Heart right ventricle (tissue), 16 donors: Measurements from ENCODE around the gene ETV4. TPM values are rescaled to one million over a fixed set of nuclear protein-coding genes. Genes with fewer than 3 reads are reported as not detected.
A peak's percentile ranks its signal among the peaks of the same experiment; 100 is the strongest.

Experiments
- ATAC-seq, 8 donors: fragments of 200-7000 bp; cut with Tn5 transposase; one replicate each; pipeline ENCODE4 v1.9.1; 2020; ENCODE audit warnings: mild to moderate bottlenecking in 8 of 8, moderate library complexity in 8 of 8, moderate number of reproducible peaks in 1 of 8
- DNase-seq, 2 donors: peaks; one replicate each; pipeline ENCODE4 v3.0.0-alpha.2; 2020
- H3K27ac ChIP-seq, 10 donors: fragments of 200-600 bp; sonication (generic) in 2 of 10; one replicate each; pipeline versions ENCODE4 v1.5.0 to v1.8.0; 2020 to 2022; ENCODE audit warnings: mild to moderate bottlenecking in 3 of 10
- H3K27me3 ChIP-seq, 7 donors: fragments of 200-600 bp; one replicate each; pipeline ENCODE4 v1.8.0; 2021 to 2022; ENCODE audit warnings: mild to moderate bottlenecking in 2 of 7
- H3K36me3 ChIP-seq, 9 donors: fragments of 200-600 bp; sonication (generic) in 1 of 9; one replicate each; pipeline versions ENCODE4 v1.5.0 to v1.8.0; 2020 to 2022; ENCODE audit warnings: mild to moderate bottlenecking in 2 of 9
- H3K4me1 ChIP-seq, 9 donors: fragments of 200-600 bp; sonication (generic) in 1 of 9; one replicate each; pipeline versions ENCODE4 v1.5.0 to v1.8.0; 2020 to 2022; ENCODE audit warnings: mild to moderate bottlenecking in 4 of 9
- H3K4me3 ChIP-seq, 10 donors: fragments of 200-600 bp; sonication (generic) in 2 of 10; one replicate each; pipeline versions ENCODE4 v1.5.0 to v1.8.0; 2020 to 2022; ENCODE audit warnings: mild to moderate bottlenecking in 7 of 10, moderate library complexity in 2 of 10
- H3K9me3 ChIP-seq, 11 donors: fragments of 200-600 bp in 10 of 11; sonication (generic) in 2 of 11; one replicate each; pipeline versions ENCODE4 v1.5.0 to v1.8.0; 2013 to 2022; ENCODE audit warnings: mild to moderate bottlenecking in 2 of 11, control low read depth in 1 of 11, moderate library complexity in 1 of 11
- WGBS, 2 donors: extraction: QIAGEN DNeasy Blood & Tissue Kit; methylation state at CpG; one replicate each; pipeline ENCODE4 v1.1.7; 2013; ENCODE audit warnings: inconsistent platforms in 1 of 2; 5-methylcytosine and 5-hydroxymethylcytosine counted together
- intact Hi-C, 10 donors: fragments of 100-400 bp; cut with DNase I; formaldehyde crosslinking; loops; one replicate each; pipeline versions ENCODE4 v1.11.1 to v1.14.2; 2022
- polyA plus RNA-seq, 2 donors: library from polyadenylated mRNA; stranded (reverse); fragments of 200-250 nt; gene quantifications; one replicate each; pipeline ENCODE4 v1.2.3, GENCODE V29; 2013
- total RNA-seq, 10 donors: library from RNA; stranded (reverse); fragmentation: NEBNext Ultra II Directional in 3 of 10; extraction: Animal tissue kit (Norgen Biotek cat#: 25700) in 3 of 10; gene quantifications; one replicate each; pipeline versions ENCODE4 v1.2.1 to v1.2.4, GENCODE V29; 2021 to 2023
- TF ChIP-seq, protein P1 (sequence below), 9 donors: fragments of 200-600 bp; sonication (generic) in 2 of 9; IDR thresholded peaks; one replicate each; pipeline versions ENCODE4 v1.5.0 to v1.8.0; 2021 to 2022; ENCODE audit warnings: antibody characterized with exemption in 9 of 9, mild to moderate bottlenecking in 5 of 9, moderate library complexity in 1 of 9
- donor health status: Arrhythmogenic right ventricular cardiomyopathy.
- donor health status: ischemic (EF 13 %, LVEDD 7.1; RV severe dilation, severe dysfunction).
- donor health status: healthy with polysubstance abuse.
- donor health status: DM: no; HTN: yes; CAD: no.
- donor health status: DM: no; HTN: no; CAD: no.
- donor health status: ischemic (EF 25% LVEDD 6.9; RV normal size, moderate dysfunction).
- donor health status: ischemic (EF 25% LVEDD 5.7; RV mildly dilated, moderate dysfunction).
- donor health status: healthy.
- donor health status: DM: yes; HTN: yes; CAD: no.
- donor health status: Ischemic cardiomyopathy.
- donor health status: ischemic (EF 35%, LVEDD 5.7; RV mildly dilated, moderate dysfunction).
- donor health status: nonischemic (EF 11% LVEDD 7.7; RV severe dilation, severe dysfunction).
- donor health status: DM: yes; HTN: yes; CAD: no.
- donor health status: PGD.
- donor health status: ischemic (EF 29% LVEDD 5.4; RV normal size, mild dysfunction).
- donor health status: nonischemic (EF 23%, LVEDD 6.1; RV moderate dilation, normal function).

Gene ETV4
- total and polyA plus RNA-seq, 12 donors: 0.40 to 2.8 (median 0.76) TPM; not detected in 1

DNA sequence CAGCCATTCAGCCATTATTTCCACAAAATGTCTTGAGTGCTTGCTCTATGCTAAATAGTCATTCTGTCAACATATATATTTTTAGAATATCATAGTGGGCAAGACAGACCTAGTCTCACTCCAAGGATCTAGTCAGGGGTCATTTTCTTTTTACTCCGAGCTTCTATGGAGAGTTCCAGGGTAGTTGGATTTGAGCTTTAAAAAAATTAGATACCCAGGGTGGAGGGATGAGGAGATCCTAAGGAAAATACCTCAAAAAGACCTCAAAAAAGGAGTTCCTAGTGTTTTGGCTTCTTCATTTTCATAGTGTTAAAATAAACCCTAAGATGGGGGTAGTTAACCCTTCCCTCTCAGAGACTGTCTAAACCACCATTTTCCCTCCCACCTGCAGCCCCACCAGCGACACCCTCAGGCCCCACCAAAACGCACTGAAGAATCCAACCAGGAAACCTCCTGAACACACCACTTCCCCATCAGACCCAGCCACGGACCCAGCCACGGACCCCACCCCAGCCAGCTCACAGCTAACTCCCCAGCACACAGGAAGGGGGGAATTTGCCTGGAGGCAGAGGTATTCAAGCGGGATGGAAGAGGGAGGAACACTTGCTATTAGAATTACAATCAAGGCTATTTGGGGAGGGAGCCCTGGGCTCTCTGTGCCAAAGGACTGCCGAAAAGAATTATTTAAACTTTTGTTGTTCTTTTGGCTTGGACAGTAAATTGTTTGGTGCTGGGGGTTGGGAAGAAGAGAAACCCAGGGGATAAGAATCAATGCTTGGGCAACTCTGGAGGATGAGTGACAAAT lies 2.2 kb downstream of the ETV4 start:
- H3K9me3 ChIP-seq: no peaks in the 10 kb centered on the region
- TF ChIP-seq, protein P1, sequence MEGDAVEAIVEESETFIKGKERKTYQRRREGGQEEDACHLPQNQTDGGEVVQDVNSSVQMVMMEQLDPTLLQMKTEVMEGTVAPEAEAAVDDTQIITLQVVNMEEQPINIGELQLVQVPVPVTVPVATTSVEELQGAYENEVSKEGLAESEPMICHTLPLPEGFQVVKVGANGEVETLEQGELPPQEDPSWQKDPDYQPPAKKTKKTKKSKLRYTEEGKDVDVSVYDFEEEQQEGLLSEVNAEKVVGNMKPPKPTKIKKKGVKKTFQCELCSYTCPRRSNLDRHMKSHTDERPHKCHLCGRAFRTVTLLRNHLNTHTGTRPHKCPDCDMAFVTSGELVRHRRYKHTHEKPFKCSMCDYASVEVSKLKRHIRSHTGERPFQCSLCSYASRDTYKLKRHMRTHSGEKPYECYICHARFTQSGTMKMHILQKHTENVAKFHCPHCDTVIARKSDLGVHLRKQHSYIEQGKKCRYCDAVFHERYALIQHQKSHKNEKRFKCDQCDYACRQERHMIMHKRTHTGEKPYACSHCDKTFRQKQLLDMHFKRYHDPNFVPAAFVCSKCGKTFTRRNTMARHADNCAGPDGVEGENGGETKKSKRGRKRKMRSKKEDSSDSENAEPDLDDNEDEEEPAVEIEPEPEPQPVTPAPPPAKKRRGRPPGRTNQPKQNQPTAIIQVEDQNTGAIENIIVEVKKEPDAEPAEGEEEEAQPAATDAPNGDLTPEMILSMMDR (IDR thresholded peaks at IDR 0.05): no peak
- 57 to 59% methylated on average over 7 of the region's 7 CpGs for WGBS, 2 donors
- peaks cover 0 to 33% (median 19%) of the 10 kb centered on the region in 9 donors for H3K4me1 ChIP-seq
- no peaks in the 10 kb centered on the region for H3K36me3 ChIP-seq
- peak overlapping the region in 1 of 10 donors; percentile 17 for H3K4me3 ChIP-seq
- ATAC-seq: no peak
- H3K27me3 ChIP-seq: peaks cover 0 to 61% (median 5%) of the 10 kb centered on the region in 7 donors
- H3K27ac ChIP-seq: no peak overlapping the region
- DNase-seq: no peak
- intact Hi-C loops: no loop called here

DNA sequence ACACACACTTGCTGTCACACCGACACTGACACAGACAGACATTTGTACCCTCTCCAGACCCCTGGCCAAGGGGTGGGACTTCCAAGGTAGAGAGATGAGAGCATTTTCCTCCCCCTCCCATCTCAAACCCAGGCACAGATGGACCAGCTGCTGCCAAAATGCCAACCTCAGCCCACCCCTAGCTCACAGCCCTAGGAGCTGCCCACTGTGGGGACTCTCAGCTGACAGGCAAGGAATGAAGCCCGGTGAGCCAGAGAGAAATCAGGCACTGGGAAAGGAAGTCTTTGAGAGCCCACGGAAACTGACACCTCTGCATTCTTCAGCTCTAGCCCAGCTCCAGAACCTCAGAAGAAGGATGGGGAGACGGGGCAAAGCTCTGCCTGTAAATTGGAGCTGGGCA lies 2.8 kb downstream of the ETV4 start:
- ATAC-seq: no peak
- H3K9me3 ChIP-seq: no peaks in the 10 kb centered on the region
- TF ChIP-seq, protein P1 (IDR thresholded peaks at IDR 0.05): no peak
- intact Hi-C loops: no loop called here
- no peak overlapping the region for H3K27ac ChIP-seq
- H3K27me3 ChIP-seq: peaks cover 0 to 54% (median 4%) of the 10 kb centered on the region in 7 donors
- peaks cover 0 to 33% (median 19%) of the 10 kb centered on the region in 9 donors for H3K4me1 ChIP-seq
- no peak for DNase-seq
- no peaks in the 10 kb centered on the region for H3K36me3 ChIP-seq
- WGBS, 2 donors: 58 to 66% methylated on average over 4 of the region's 4 CpGs
- H3K4me3 ChIP-seq: no peak overlapping the region

DNA sequence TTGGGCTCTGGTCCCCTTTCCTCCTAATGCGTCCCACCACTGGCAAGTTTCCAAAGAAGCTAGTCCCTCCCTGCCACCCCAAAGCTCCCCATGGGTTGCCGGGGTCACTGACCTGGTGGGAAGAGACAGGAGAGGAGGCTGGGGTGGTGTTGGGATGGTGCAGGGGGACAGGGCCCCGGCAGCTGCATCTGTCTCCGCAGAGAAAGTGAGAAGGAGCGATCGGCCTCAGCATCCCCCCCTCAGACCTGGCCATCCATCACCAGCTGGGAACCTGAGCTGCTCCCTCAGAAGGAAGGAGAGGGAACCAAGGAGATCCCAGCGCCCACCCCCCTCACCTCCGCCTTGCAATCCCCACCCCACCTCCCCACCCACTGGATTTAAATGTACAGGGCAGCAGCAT lies 3.3 kb downstream of the ETV4 start:
- DNase-seq: no peak
- no peak overlapping the region for H3K27ac ChIP-seq
- intact Hi-C loops: no loop called here
- H3K4me3 ChIP-seq: no peak overlapping the region
- ATAC-seq: no peak
- TF ChIP-seq, protein P1 (IDR thresholded peaks at IDR 0.05): no peak
- H3K27me3 ChIP-seq: peaks cover 0 to 50% (median 0%) of the 10 kb centered on the region in 7 donors
- peaks cover 0 to 33% (median 19%) of the 10 kb centered on the region in 9 donors for H3K4me1 ChIP-seq
- no peaks in the 10 kb centered on the region for H3K9me3 ChIP-seq
- no peaks in the 10 kb centered on the region for H3K36me3 ChIP-seq
- 86 to 90% methylated on average over 8 of the region's 8 CpGs for WGBS, 2 donors

DNA sequence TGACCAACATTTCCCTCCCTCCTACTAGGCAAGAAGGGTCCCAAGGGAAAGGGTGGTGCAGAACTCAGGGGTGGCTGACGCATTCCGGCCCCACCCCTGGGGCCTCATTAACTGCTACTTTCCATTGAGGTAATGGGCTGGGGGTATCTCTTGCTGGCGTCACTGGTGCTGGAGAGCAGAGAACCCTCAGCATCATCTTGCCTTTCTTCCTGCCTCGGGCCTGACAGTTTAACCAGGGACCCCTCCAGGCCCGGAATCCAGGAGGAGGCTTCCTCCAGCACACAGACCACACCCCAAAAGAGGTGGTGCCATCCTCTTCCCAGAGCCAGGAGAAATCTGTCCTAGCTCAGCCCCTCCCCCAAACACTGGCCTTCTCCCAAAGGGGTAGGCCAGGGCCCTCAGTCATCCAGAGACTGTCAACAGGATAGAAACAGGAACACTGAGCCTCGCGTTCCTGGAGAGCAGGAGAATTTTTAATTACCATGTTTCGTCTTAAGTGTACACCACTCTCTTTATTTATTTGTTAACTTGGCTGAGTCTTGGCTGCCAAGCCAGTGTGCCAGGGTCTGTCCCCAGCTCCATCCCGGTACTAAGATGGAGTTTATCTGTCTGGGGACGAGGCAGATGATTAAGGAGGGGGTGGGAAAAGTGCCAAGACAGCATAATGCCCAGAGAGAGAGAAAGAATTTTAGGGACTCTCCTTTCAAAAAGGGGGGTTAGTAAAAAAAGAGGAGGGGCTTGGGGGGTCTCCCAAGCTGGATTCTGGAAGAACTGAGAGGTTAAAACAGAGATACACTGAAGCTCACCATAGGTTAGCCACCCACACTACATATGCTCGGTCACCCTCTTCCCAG lies 5.1 kb downstream of the ETV4 start:
- Histone ChIP-seq H3K9me3 (no peaks in the 10 kb centered on the region), H3K27ac (no peak overlapping the region), H3K4me3 (no peak overlapping the region), H3K27me3 (peaks cover 0 to 34% (median 0%) of the 10 kb centered on the region in 7 donors), H3K4me1 (peaks cover 0 to 25% (median 12%) of the 10 kb centered on the region in 9 donors), H3K36me3 (no peaks in the 10 kb centered on the region)
- DNase-seq: no peak
- TF ChIP-seq, protein P1 (IDR thresholded peaks at IDR 0.05): no peak
- WGBS, 2 donors: 47 to 61% methylated on average over 11 of the region's 11 CpGs
- intact Hi-C loops: no loop called here
- ATAC-seq: peak in 4 of 8 donors; percentile 29 to 46 (median 39)
